Effector memory CD8-positive, alpha-beta T cell (primary cell): ENCODE measurements around the gene TRA2B.
"Not testable (repeated sequence)": the region's sequence is repeated elsewhere in the genome, so short reads cannot be mapped to it uniquely, and the experiment has no call there.

Experiments used
- ATAC-seq: fragments of 150-1000 bp; cut with Tn5 transposase; replicated peaks from 2 replicates; pipeline ENCODE4 v1.10.0; 2021; ENCODE audit warnings: mild to moderate bottlenecking, moderate library complexity
- DNase-seq, 3 experiments: peaks; one replicate each; pipeline ENCODE4 v3.0.0; 2021
- H3K27ac Mint-ChIP-seq, 2 donors: one replicate each; pipeline ENCODE4 v1.8.0; 2022; ENCODE audit warnings: mild to moderate bottlenecking in 2 of 2, mixed read lengths in 2 of 2, moderate library complexity in 2 of 2
- H3K27me3 Mint-ChIP-seq, 2 donors: one replicate each; pipeline ENCODE4 v1.8.0; 2022; ENCODE audit warnings: mixed read lengths in 2 of 2
- H3K36me3 Mint-ChIP-seq: one replicate; pipeline ENCODE4 v1.8.0; 2022; ENCODE audit warnings: mild to moderate bottlenecking, moderate library complexity, mixed read lengths; ENCODE audit not compliant: insufficient read depth
- H3K4me1 Mint-ChIP-seq, 2 donors: one replicate each; pipeline ENCODE4 v1.8.0; 2022; ENCODE audit warnings: low read depth in 2 of 2, mixed read lengths in 2 of 2
- H3K4me3 Mint-ChIP-seq, 2 donors: one replicate each; pipeline ENCODE4 v1.8.0; 2022; ENCODE audit warnings: mild to moderate bottlenecking in 2 of 2, mixed read lengths in 2 of 2, moderate library complexity in 2 of 2
- H3K9me3 Mint-ChIP-seq, 2 donors: one replicate each; pipeline ENCODE4 v1.8.0; 2022; ENCODE audit warnings: mixed read lengths in 2 of 2

The TRA2B gene

GRCh38 chr3:185911076-185911448, 26.8 kb downstream of the TRA2B start:
- H3K27me3 Mint-ChIP-seq, H3K9me3 Mint-ChIP-seq, H3K4me3 Mint-ChIP-seq, DNase-seq: not testable (repeated sequence)
- Mint-ChIP-seq H3K4me1 (peaks cover 6 to 11% of the 10 kb centered on the region in 2 donors), H3K27ac (peak overlapping the region; percentile 38 to 41), H3K36me3 (peaks cover 59% of the 10 kb centered on the region)
- peak; percentile 9 for ATAC-seq

DNA sequence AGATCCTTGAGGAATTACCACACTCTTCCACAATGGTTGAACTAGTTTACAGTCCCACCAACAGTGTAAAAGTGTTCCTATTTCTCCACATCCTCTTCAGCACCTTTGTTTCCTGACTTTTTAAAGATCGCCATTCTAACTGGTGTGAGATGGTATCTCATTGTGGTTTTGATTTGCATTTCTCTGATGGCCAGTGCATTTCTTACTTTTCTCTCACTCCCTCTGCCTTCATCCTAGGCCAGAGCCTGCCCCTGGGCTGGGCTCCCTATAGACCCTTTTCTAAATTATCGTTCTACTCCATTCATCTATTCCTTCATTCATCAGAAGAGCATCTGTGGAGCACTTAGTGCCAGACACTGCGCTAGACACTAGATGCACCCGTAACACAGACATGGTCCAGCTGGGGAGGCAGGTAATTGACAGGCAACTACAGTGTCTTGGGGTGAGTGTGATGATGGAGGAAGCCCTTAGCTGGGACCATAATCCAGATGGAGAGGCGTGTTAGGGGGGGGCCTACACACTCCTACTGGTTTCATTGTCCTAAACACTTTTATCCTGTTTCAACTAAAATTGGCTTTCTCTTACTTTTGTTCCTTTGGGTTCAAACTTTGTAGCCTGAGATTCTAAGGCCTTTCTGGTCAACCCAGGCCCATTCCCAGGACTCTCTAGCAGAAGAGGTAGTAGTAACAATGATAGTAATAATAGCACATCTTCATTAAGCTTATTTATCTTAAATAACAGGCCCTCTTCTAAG, 27.3 kb downstream of the TRA2B start:
- peaks cover 54% of the 10 kb centered on the region for H3K36me3 Mint-ChIP-seq
- peak; percentile 4 for ATAC-seq

DNA sequence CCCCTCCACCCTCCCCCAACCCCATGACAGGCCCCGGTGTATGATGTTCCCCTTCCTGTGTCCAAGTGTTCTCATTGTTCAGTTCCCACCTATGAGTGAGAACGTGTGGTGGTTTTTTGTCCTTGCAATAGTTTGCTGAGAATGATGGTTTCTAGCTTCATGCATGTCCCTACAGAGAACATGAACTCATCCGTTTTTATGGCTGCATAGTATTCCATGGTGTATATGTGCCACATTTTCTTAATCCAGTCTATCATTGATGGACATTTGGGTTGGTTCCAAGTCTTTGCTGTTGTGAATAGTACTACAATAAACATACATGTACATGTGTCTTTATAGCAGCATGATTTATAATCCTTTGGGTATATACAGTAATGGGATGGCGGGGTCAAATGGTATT, 27.9 kb downstream of the TRA2B start:
- DNase-seq, H3K4me3 Mint-ChIP-seq, ATAC-seq, H3K9me3 Mint-ChIP-seq, H3K27me3 Mint-ChIP-seq, H3K4me1 Mint-ChIP-seq: not testable (repeated sequence)
- Mint-ChIP-seq H3K27ac (peak overlapping the region in 1 of 2 donors; percentile 41), H3K36me3 (peaks cover 48% of the 10 kb centered on the region)

More for the DNA sequence above, 27.3 kb downstream of the TRA2B start:
- DNase-seq, H3K4me3 Mint-ChIP-seq, H3K9me3 Mint-ChIP-seq, H3K27me3 Mint-ChIP-seq: not testable (repeated sequence)
- Mint-ChIP-seq H3K27ac (peak overlapping the region in 1 of 2 donors; percentile 41), H3K4me1 (peaks cover 6 to 10% of the 10 kb centered on the region in 2 donors)

DNA sequence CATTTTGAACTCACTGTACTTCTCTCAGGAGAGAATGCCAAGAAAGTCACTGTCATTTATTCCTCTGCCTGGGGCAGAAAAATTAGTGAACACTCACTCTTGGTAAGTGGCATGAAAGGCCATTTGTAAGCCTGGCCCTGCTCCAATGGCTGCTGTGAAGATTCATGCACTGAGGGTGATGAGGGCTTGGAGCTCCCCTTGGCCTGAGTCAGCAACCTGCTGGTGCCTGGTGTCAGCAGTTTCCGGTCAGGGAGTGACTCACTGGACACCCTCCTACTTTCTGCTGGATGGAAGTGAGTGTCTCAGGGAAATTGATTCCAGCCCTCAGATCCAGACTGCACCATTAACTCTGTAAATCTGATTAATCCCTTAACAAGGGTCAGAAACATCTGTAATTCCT, 37.6 kb downstream of the TRA2B start:
- Mint-ChIP-seq H3K4me3 (no peak overlapping the region), H3K4me1 (no peaks in the 10 kb centered on the region), H3K9me3 (no peaks in the 10 kb centered on the region), H3K36me3 (peaks cover 4% of the 10 kb centered on the region), H3K27me3 (peaks cover 24 to 42% of the 10 kb centered on the region in 2 donors), H3K27ac (no peak overlapping the region)
- DNase-seq (no peak), ATAC-seq (no peak)

DNA sequence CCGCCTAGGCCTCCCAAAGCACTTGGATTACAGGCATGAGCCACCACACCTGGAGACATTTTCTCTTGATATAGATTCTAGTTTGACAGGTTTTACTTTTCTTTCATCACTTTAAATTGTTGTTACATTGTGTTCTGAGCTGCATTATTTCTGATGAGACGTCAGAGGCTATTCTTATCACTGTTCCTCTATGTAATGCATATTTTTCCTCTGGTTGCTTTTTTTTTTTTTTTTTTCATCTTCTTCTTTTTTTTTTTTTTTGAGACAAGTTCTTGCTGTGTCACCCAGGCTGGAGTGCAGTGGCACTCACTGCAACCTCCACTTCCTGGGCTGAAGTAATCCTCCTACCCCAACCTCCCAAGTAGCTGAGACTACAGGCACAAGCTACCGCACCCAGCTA, 41.2 kb downstream of the TRA2B start:
- no peaks in the 10 kb centered on the region for H3K9me3 Mint-ChIP-seq
- ATAC-seq (no peak), DNase-seq (no peak)
- no peaks in the 10 kb centered on the region for H3K4me1 Mint-ChIP-seq
- peaks cover 2% of the 10 kb centered on the region for H3K36me3 Mint-ChIP-seq
- H3K27me3 Mint-ChIP-seq: peaks cover 22 to 27% of the 10 kb centered on the region in 2 donors
- H3K27ac Mint-ChIP-seq: no peak overlapping the region
- no peak overlapping the region for H3K4me3 Mint-ChIP-seq

- H3K36me3 Mint-ChIP-seq: no peaks in the 10 kb centered on the region
- H3K4me3 Mint-ChIP-seq: no peak overlapping the region
- H3K9me3 Mint-ChIP-seq: no peaks in the 10 kb centered on the region
- H3K27ac Mint-ChIP-seq: no peak overlapping the region
- H3K27me3 Mint-ChIP-seq: peaks cover 5 to 18% of the 10 kb centered on the region in 2 donors
- no peak for ATAC-seq
- DNase-seq: no peak
- H3K4me1 Mint-ChIP-seq: no peaks in the 10 kb centered on the region
Measured at GRCh38 chr3:185887066-185887465, 50.7 kb downstream of the TRA2B start.

GRCh38 chr3:185884641-185885040, 53.2 kb downstream of the TRA2B start:
- H3K27me3 Mint-ChIP-seq: peaks cover 22 to 41% of the 10 kb centered on the region in 2 donors

GRCh38 chr3:185881926-185882325, 55.9 kb downstream of the TRA2B start:
- Mint-ChIP-seq H3K36me3 (no peaks in the 10 kb centered on the region), H3K9me3 (no peaks in the 10 kb centered on the region), H3K4me1 (no peaks in the 10 kb centered on the region), H3K4me3 (no peak overlapping the region), H3K27me3 (peaks cover 22 to 44% of the 10 kb centered on the region in 2 donors), H3K27ac (no peak overlapping the region)
- ATAC-seq (no peak), DNase-seq (no peak)

More at GRCh38 chr3:185884641-185885040, 53.2 kb downstream of the TRA2B start:
- no peak for ATAC-seq
- H3K9me3 Mint-ChIP-seq: no peaks in the 10 kb centered on the region
- H3K4me3 Mint-ChIP-seq: no peak overlapping the region
- no peak overlapping the region for H3K27ac Mint-ChIP-seq
- H3K4me1 Mint-ChIP-seq: no peaks in the 10 kb centered on the region
- no peak for DNase-seq
- H3K36me3 Mint-ChIP-seq: no peaks in the 10 kb centered on the region

DNA sequence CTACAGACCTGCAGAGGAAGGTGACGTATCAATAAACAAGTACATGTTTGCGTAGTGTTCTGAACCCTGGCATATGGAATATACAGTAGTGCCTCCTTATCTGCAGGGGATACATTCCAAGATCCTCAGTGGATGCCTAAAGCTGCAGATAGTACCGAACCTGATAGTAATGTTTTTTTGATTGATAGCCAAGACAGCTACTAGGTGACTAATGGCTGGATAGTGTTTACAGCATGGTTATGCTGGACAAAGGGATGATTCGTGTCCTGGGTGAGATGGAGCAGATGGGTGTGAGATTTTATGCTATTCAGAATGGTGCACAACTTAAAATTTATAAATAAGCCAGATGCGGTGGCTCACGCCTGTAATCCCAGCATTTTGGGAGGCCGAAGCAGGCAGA, 57.2 kb downstream of the TRA2B start:
- H3K27ac Mint-ChIP-seq: no peak overlapping the region
- no peaks in the 10 kb centered on the region for H3K4me1 Mint-ChIP-seq
- no peaks in the 10 kb centered on the region for H3K9me3 Mint-ChIP-seq
- DNase-seq (no peak), ATAC-seq (no peak)
- peaks cover 24 to 48% of the 10 kb centered on the region in 2 donors for H3K27me3 Mint-ChIP-seq
- no peaks in the 10 kb centered on the region for H3K36me3 Mint-ChIP-seq
- H3K4me3 Mint-ChIP-seq: no peak overlapping the region

DNA sequence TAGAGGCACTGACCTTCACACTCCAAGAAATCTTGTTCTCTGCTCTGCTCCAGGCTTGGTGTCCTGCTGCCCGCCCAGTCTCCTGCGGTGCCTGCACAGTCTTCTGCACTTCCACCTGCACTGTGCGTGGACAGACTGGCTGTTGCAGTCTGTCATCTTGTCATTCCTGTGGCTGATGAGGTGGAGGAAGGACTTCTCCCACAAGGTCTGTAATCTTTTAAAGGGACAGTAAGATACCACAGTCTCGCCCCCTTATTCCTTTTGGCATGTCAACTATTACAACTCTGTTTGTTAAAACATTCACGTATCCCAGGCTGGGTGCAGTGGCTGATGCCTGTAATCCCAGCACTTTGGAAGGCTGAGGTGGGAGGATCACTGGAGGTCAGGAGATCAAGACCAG, 58.9 kb downstream of the TRA2B start:
- Mint-ChIP-seq H3K4me3 (no peak overlapping the region), H3K36me3 (no peaks in the 10 kb centered on the region), H3K4me1 (no peaks in the 10 kb centered on the region), H3K9me3 (no peaks in the 10 kb centered on the region), H3K27ac (no peak overlapping the region), H3K27me3 (peaks cover 28 to 54% of the 10 kb centered on the region in 2 donors)
- ATAC-seq (no peak), DNase-seq (no peak)

DNA sequence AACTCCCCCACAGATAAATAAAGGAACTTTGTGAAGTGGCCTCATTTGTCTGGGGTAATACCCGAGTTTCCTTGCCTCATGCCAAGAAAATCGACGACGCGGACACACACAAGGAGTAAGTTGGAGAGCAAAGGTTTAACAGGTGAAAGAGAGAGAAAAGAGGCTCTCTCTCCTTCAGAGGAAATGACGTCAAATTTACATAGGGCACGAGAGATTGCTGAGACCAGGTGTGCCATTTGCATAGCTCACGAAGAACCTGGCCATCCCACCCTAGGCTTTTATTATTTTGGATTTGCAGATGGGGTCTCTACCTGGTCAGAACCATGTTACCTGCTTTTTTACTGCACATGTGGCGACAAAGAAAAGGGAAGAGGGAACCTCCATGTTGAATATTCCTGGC, 63.7 kb downstream of the TRA2B start:
- DNase-seq: no peak
- Mint-ChIP-seq H3K4me3 (no peak overlapping the region), H3K27ac (no peak overlapping the region), H3K27me3 (peaks cover 15 to 46% of the 10 kb centered on the region in 2 donors), H3K9me3 (no peaks in the 10 kb centered on the region), H3K36me3 (no peaks in the 10 kb centered on the region), H3K4me1 (no peaks in the 10 kb centered on the region)
- ATAC-seq: no peak

- Mint-ChIP-seq H3K27me3 (peaks cover 24 to 37% of the 10 kb centered on the region in 2 donors), H3K27ac (no peak overlapping the region), H3K4me1 (no peaks in the 10 kb centered on the region), H3K4me3 (no peak overlapping the region), H3K9me3 (no peaks in the 10 kb centered on the region), H3K36me3 (no peaks in the 10 kb centered on the region)
- DNase-seq (no peak), ATAC-seq (no peak)
Measured at GRCh38 chr3:185867650-185868049, 70.2 kb downstream of the TRA2B start.

DNA sequence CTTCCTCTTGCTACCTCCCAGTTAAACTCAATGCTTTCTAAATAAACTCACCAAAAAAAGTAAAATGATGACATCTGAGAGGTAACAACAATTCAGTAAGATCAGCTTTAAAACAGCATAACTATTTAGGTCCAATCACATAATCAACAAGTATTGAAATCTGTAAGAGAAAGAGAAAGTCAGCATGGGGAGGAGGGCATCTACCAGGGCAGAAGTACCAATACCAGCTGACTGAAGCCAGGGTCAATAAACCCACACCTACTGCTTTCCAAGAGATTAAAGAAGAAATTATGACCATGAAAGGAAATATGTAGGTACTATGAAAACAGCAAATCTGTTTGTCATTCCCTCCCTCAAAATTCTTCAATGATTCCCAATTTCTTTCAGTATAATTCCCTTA, 70.8 kb downstream of the TRA2B start:
- DNase-seq: no peak
- H3K9me3 Mint-ChIP-seq: no peaks in the 10 kb centered on the region
- H3K4me1 Mint-ChIP-seq: no peaks in the 10 kb centered on the region
- ATAC-seq: no peak
- peaks cover 24 to 38% of the 10 kb centered on the region in 2 donors for H3K27me3 Mint-ChIP-seq
- H3K36me3 Mint-ChIP-seq: no peaks in the 10 kb centered on the region
- no peak overlapping the region for H3K27ac Mint-ChIP-seq
- no peak overlapping the region for H3K4me3 Mint-ChIP-seq

DNA sequence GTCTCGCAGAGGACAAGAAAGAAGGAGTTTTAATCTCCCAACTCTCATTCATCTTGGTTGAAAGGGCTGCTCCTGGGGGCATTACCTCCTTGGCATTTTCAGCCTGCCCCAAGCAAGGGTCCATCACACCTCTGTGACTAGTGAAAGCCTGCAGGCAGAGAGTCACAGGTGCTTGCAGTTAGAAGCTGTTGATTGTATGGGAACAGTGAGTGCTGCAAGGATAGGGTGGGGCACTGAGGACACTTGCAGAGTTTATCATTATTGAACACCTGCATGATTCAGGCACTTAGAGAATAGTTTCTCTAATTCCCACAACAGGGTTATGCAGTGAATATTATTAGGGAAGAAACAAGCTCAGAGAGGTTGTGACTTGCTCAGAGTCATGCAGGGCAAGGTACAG, 71.3 kb downstream of the TRA2B start:
- no peak overlapping the region for H3K4me3 Mint-ChIP-seq

More for the DNA sequence above, 71.3 kb downstream of the TRA2B start:
- ATAC-seq (no peak), DNase-seq (no peak)
- H3K9me3 Mint-ChIP-seq: no peaks in the 10 kb centered on the region
- H3K27ac Mint-ChIP-seq: no peak overlapping the region
- H3K36me3 Mint-ChIP-seq: no peaks in the 10 kb centered on the region
- peaks cover 24 to 40% of the 10 kb centered on the region in 2 donors for H3K27me3 Mint-ChIP-seq
- H3K4me1 Mint-ChIP-seq: no peaks in the 10 kb centered on the region
